ENCODE measurements around the gene ENO3. TPM values are rescaled to one million over a fixed set of nuclear protein-coding genes. Genes with fewer than 3 reads are reported as not detected.

The ENO3 gene
- total and polyA plus RNA-seq, 10 of the 15 experiments (the other 5 are each of a cell fraction or from before 2014, with no cell fraction given) = 6.8 to 28.4 (median 17.0) TPM

DNA sequence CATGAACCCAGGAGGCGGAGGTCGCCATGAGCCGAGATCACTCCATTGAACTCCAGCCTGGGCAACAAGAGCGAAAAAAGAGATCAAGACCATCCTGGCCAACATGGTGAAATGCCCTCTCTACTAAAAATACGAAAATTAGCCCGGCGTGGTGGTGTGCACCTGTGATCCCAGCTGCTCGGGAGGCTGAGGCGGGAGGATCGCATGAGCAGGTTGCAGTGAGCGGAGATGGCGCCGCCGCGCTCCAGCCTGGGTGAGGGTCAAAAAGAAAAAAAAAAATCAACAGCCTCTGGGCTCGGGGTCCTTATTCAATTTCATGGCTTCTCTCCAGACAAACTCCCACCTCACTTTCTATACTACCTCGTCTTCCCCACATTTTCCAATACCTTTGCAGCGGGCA, 22.0 kb upstream of the ENO3 start:
- H3K9ac ChIP-seq (ENCODE audit: control insufficient read depth, insufficient read depth, low read length) = no peak overlapping the region
- no peaks in the 10 kb centered on the region for H3K9me3 ChIP-seq (replicated peaks; ENCODE audit: control insufficient read depth, insufficient read depth, low read length)
- DNase-seq (ENCODE audit: low read depth, low spot score) (no peak), FAIRE-seq (no peak), ATAC-seq (no peak)
- H3K4me2 ChIP-seq (ENCODE audit: control insufficient read depth, insufficient read depth) = no peak overlapping the region
- RAD21 ChIA-PET (ENCODE audit: unreplicated experiment) = no interaction called here
- intact Hi-C loops (cut with micrococcal nuclease; ENCODE audit: unreplicated experiment) (no loop called here), in situ Hi-C loops (cut with MboI) (no loop called here)
- H3K4me1 ChIP-seq (ENCODE audit: control insufficient read depth, insufficient read depth, low read length) = peaks cover 13% of the 10 kb centered on the region
- CTCF ChIA-PET = interaction anchor here (1.0 kb wide), 1 partner anchor 20 kb away, joined by 3 read pairs; no protein-coding TSS in a partner anchor
- H3K36me3 ChIP-seq (ENCODE audit: control insufficient read depth in 2 of 2, insufficient read depth in 2 of 2, low read length in 1 of 2) = no peaks in the 10 kb centered on the region; a peak in 1 of 4 replicates
- no peaks in the 10 kb centered on the region for H4K20me1 ChIP-seq (ENCODE audit: control insufficient read depth, insufficient read depth)
- TF ChIP-seq NR2C2 (IDR thresholded peaks at IDR 0.05; ENCODE audit: borderline replicate concordance, control insufficient read depth, insufficient read length, low read depth) = no peak
- TF ChIP-seq SREBF1 (IDR thresholded peaks at IDR 0.05; ENCODE audit: low read length) = no peak
- no peak for TF ChIP-seq ZNF384 (IDR thresholded peaks at IDR 0.05; ENCODE audit: borderline replicate concordance, low read depth, low read length)
- TF ChIP-seq HCFC1 (IDR thresholded peaks at IDR 0.05; ENCODE audit: low read length) = no peak
- no peak for TF ChIP-seq MXI1 (IDR thresholded peaks at IDR 0.05; ENCODE audit: low read depth, low read length)
- TF ChIP-seq, protein P1, sequence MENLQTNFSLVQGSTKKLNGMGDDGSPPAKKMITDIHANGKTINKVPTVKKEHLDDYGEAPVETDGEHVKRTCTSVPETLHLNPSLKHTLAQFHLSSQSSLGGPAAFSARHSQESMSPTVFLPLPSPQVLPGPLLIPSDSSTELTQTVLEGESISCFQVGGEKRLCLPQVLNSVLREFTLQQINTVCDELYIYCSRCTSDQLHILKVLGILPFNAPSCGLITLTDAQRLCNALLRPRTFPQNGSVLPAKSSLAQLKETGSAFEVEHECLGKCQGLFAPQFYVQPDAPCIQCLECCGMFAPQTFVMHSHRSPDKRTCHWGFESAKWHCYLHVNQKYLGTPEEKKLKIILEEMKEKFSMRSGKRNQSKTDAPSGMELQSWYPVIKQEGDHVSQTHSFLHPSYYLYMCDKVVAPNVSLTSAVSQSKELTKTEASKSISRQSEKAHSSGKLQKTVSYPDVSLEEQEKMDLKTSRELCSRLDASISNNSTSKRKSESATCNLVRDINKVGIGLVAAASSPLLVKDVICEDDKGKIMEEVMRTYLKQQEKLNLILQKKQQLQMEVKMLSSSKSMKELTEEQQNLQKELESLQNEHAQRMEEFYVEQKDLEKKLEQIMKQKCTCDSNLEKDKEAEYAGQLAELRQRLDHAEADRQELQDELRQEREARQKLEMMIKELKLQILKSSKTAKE (IDR thresholded peaks at IDR 0.05; ENCODE audit: low read depth, poor library complexity, severe bottlenecking) = no peak
- TF ChIP-seq TARDBP (IDR thresholded peaks at IDR 0.05; ENCODE audit: borderline replicate concordance) = no peak
- no peak for TF ChIP-seq SUPT20H (IDR thresholded peaks at IDR 0.05; ENCODE audit: borderline replicate concordance, control insufficient read depth, low read depth, low read length)
- no peak for TF ChIP-seq FOXM1 (IDR thresholded peaks at IDR 0.05; ENCODE audit: low read depth, low read length)
- SMC1A ChIA-PET (ENCODE audit: uncharacterized antibody, unreplicated experiment) = no interaction called here
- BruUV-seq (replicated peaks) = no TSS peak
- 98% methylated on average over 18 of the region's 18 CpGs for WGBS (ENCODE audit: insufficient coverage, insufficient replicate concordance, low lambda C conversion rate, missing lambda C conversion rate)
- POLR2A ChIA-PET = no interaction called here
- no peak overlapping the region for H3K27ac ChIP-seq (ENCODE audit: control insufficient read depth, insufficient read depth)
- H3K79me2 ChIP-seq (ENCODE audit: control insufficient read depth, insufficient read depth, low read length) = no peaks in the 10 kb centered on the region
- no peak overlapping the region for H3K4me3 ChIP-seq
- no peaks in the 10 kb centered on the region for H3K27me3 ChIP-seq (replicated peaks in 1 of 2; ENCODE audit: control insufficient read depth in 2 of 2, insufficient read depth in 2 of 2, low read length in 1 of 2)
- no peak overlapping the region for H2AFZ ChIP-seq (ENCODE audit: control insufficient read depth, low read depth, low read length)
